Parathyroid adenoma (tissue), 2 donors: Measurements from ENCODE around the gene ZNF521.
"Not testable (repeated sequence)": the region's sequence is repeated elsewhere in the genome, so short reads cannot be mapped to it uniquely, and the experiment has no call there.

Source experiments
- H2AFZ ChIP-seq: fragments of 300-600 bp; sonication (generic); one replicate; pipeline ENCODE4 v1.7.0; 2017; ENCODE audit warnings: antibody characterized with exemption, mild to moderate bottlenecking
- H3K27ac ChIP-seq: fragments of 300-600 bp; sonication (generic); one replicate; pipeline ENCODE4 v1.7.0; 2017
- H3K27me3 ChIP-seq: fragments of 300-600 bp; sonication (generic); one replicate; pipeline ENCODE4 v1.7.0; 2017; ENCODE audit warnings: low read length; ENCODE audit not compliant: control insufficient read depth, insufficient read depth
- H3K36me3 ChIP-seq: fragments of 300-600 bp; sonication (generic); one replicate; pipeline ENCODE4 v1.7.0; 2017; ENCODE audit warnings: low read length; ENCODE audit not compliant: control insufficient read depth, insufficient read depth
- H3K4me1 ChIP-seq: fragments of 300-600 bp; sonication (generic); one replicate; pipeline ENCODE4 v1.7.0; 2017; ENCODE audit warnings: control low read depth
- H3K4me2 ChIP-seq: fragments of 300-600 bp; sonication (generic); one replicate; pipeline ENCODE4 v1.7.0; 2017; ENCODE audit warnings: low read length
- H3K4me3 ChIP-seq: fragments of 300-600 bp; sonication (generic); one replicate; pipeline ENCODE4 v1.7.0; 2017; ENCODE audit warnings: low read depth, low read length
- H3K79me2 ChIP-seq: fragments of 300-600 bp; sonication (generic); one replicate; pipeline ENCODE4 v1.7.0; 2017; ENCODE audit warnings: control low read depth
- H3K9ac ChIP-seq: fragments of 300-600 bp; sonication (generic); one replicate; pipeline ENCODE4 v1.7.0; 2017; ENCODE audit warnings: mild to moderate bottlenecking
- H3K9me3 ChIP-seq: fragments of 300-600 bp; sonication (generic); one replicate; pipeline ENCODE4 v1.7.0; 2017; ENCODE audit warnings: low read length; ENCODE audit not compliant: control insufficient read depth
- CTCF ChIP-seq: fragments of 300-600 bp; sonication (generic); IDR thresholded peaks from one replicate; pipeline ENCODE4 v1.7.0; 2017; ENCODE audit warnings: antibody characterized with exemption, mild to moderate bottlenecking
- donor health status: primary hyperparathyroidism.

The ZNF521 gene

GRCh38 chr18:25274926-25275325 is 77.0 kb downstream of the ZNF521 start:
- Histone ChIP-seq H3K27me3 (no peaks in the 10 kb centered on the region), H3K9ac (no peak overlapping the region), H3K36me3 (no peaks in the 10 kb centered on the region), H3K79me2 (no peaks in the 10 kb centered on the region), H3K9me3 (no peaks in the 10 kb centered on the region), H3K27ac (no peak overlapping the region), H3K4me1 (peaks cover 11% of the 10 kb centered on the region), H3K4me3 (no peak overlapping the region), H3K4me2 (no peak overlapping the region), H2AFZ (no peak overlapping the region)
- no peak for TF ChIP-seq CTCF

GRCh38 chr18:25266931-25267527 is 84.9 kb downstream of the ZNF521 start:
- not testable (repeated sequence) for H3K4me2 ChIP-seq, H3K27ac ChIP-seq, H3K36me3 ChIP-seq, H3K4me1 ChIP-seq, H3K27me3 ChIP-seq, H3K9me3 ChIP-seq, H3K79me2 ChIP-seq, H3K9ac ChIP-seq, H2AFZ ChIP-seq, H3K4me3 ChIP-seq

- Histone ChIP-seq H3K9me3 (no peaks in the 10 kb centered on the region), H3K36me3 (no peaks in the 10 kb centered on the region), H3K4me2 (no peak overlapping the region), H2AFZ (no peak overlapping the region), H3K4me3 (no peak overlapping the region), H3K27me3 (no peaks in the 10 kb centered on the region), H3K4me1 (no peaks in the 10 kb centered on the region), H3K9ac (no peak overlapping the region), H3K27ac (no peak overlapping the region), H3K79me2 (no peaks in the 10 kb centered on the region)
- no peak for TF ChIP-seq CTCF
These were observed 89.0 kb downstream of the ZNF521 start for GRCh38 chr18:25262920-25263319.

- no peaks in the 10 kb centered on the region for H3K36me3 ChIP-seq
- no peak overlapping the region for H3K9ac ChIP-seq
- H3K4me3 ChIP-seq = no peak overlapping the region
- H3K79me2 ChIP-seq = no peaks in the 10 kb centered on the region
- no peaks in the 10 kb centered on the region for H3K27me3 ChIP-seq
- no peaks in the 10 kb centered on the region for H3K4me1 ChIP-seq
- TF ChIP-seq CTCF = no peak
- no peak overlapping the region for H3K27ac ChIP-seq
- H3K9me3 ChIP-seq = no peaks in the 10 kb centered on the region
- no peak overlapping the region for H3K4me2 ChIP-seq
- H2AFZ ChIP-seq = no peak overlapping the region
These were observed 90.2 kb downstream of the ZNF521 start for GRCh38 chr18:25261768-25262167.

GRCh38 chr18:25256439-25256838 is 95.5 kb downstream of the ZNF521 start:
- TF ChIP-seq CTCF = no peak
- Histone ChIP-seq H3K9me3 (no peaks in the 10 kb centered on the region), H3K4me3 (no peak overlapping the region), H3K27me3 (no peaks in the 10 kb centered on the region), H3K79me2 (no peaks in the 10 kb centered on the region), H3K36me3 (no peaks in the 10 kb centered on the region), H3K27ac (no peak overlapping the region), H2AFZ (no peak overlapping the region), H3K4me2 (no peak overlapping the region), H3K4me1 (no peaks in the 10 kb centered on the region), H3K9ac (no peak overlapping the region)
